PC-3 (cell line): ENCODE measurements around the gene UVSSA. TPM values are rescaled to one million over a fixed set of nuclear protein-coding genes. Genes with fewer than 3 reads are reported as not detected.

ENCODE experiments used
- ATAC-seq: fragments of 200-7000 bp; cut with Tn5 transposase; 2 replicates; pipeline ENCODE4 v1.9.1; 2020; ENCODE audit warnings: mild to moderate bottlenecking, moderate library complexity
- BruUV-seq: library from RNA; stranded (reverse); fragments of 400-500 nt; replicated peaks from 2 replicates; lab custom pipeline; 2021; lab: Mats Ljungman, UMichigan
- CTCF ChIA-PET: fragments of 300-600 bp; sonication (Branson Sonifier 250); formaldehyde crosslinking; loops from one replicate; lab custom pipeline; 2022; ENCODE audit warnings: antibody characterized with exemption; lab: Charles Lee
- POLR2A ChIA-PET: fragments of 300-600 bp; sonication (Branson Sonifier 250); formaldehyde crosslinking; loops from one replicate; lab custom pipeline; 2022; ENCODE audit warnings: antibody characterized with exemption; ENCODE audit not compliant: unreplicated experiment; lab: Charles Lee
- DNase-seq: peaks from one replicate; pipeline ENCODE4 v3.0.0-alpha.2; 2015
- H2AFZ ChIP-seq: fragments of 300-600 bp; sonication (generic); 2 replicates; pipeline ENCODE4 v1.6.0; 2016; ENCODE audit warnings: antibody characterized with exemption, low read length
- H3F3A ChIP-seq: fragments of 300-600 bp; sonication (generic); one replicate; pipeline ENCODE4 v1.6.0; 2017; ENCODE audit warnings: antibody characterized with exemption, low read length, control low read depth, mild to moderate bottlenecking; ENCODE audit not compliant: unreplicated experiment
- H3K27ac ChIP-seq: fragments of 300-600 bp; sonication (generic); 2 replicates; pipeline ENCODE4 v1.5.1; 2016; ENCODE audit warnings: mild to moderate bottlenecking, low read length
- H3K27me3 ChIP-seq: fragments of 300-600 bp; sonication (generic); 2 replicates; pipeline ENCODE4 v1.6.1; 2016; ENCODE audit warnings: low read length, mixed read lengths
- H3K36me3 ChIP-seq: fragments of 300-600 bp; sonication (generic); 2 replicates; pipeline ENCODE4 v1.6.1; 2016; ENCODE audit warnings: low read depth, mixed run types, low read length, mixed read lengths
- H3K4me1 ChIP-seq: fragments of 300-600 bp; sonication (generic); 2 replicates; pipeline ENCODE4 v1.5.1; 2016; ENCODE audit warnings: low read length; ENCODE audit not compliant: insufficient read depth
- H3K4me2 ChIP-seq: fragments of 300-600 bp; sonication (generic); 2 replicates; pipeline ENCODE4 v1.6.0; 2016; ENCODE audit warnings: low read length
- H3K4me3 ChIP-seq: fragments of 300-600 bp; sonication (generic); 2 replicates; pipeline ENCODE4 v1.5.1; 2016; ENCODE audit warnings: mild to moderate bottlenecking, low read length, mixed read lengths
- H3K79me2 ChIP-seq: fragments of 300-600 bp; sonication (generic); 2 replicates; pipeline ENCODE4 v1.6.1; 2017; ENCODE audit warnings: low read length, mixed read lengths
- H3K9ac ChIP-seq: fragments of 300-600 bp; sonication (generic); 2 replicates; pipeline ENCODE4 v1.6.0; 2016; ENCODE audit warnings: mild to moderate bottlenecking, low read length
- H3K9me2 ChIP-seq: fragments of 300-600 bp; sonication (generic); replicated peaks from 2 replicates; pipeline ENCODE4 v1.6.1; 2016; ENCODE audit warnings: mixed run types, low read length, mixed read lengths
- H3K9me3 ChIP-seq: fragments of 300-600 bp; sonication (generic); 2 replicates; pipeline ENCODE4 v1.6.1; 2016; ENCODE audit warnings: low read length, mixed read lengths
- H4K20me1 ChIP-seq: fragments of 300-600 bp; sonication (generic); 2 replicates; pipeline ENCODE4 v1.6.1; 2016; ENCODE audit warnings: low read length, mixed read lengths
- CTCF ChIP-seq: fragments of 300-600 bp; sonication (generic); conservative IDR thresholded peaks from 2 replicates; pipeline ENCODE4 v1.5.1; 2017; ENCODE audit warnings: antibody characterized with exemption, low read depth, mild to moderate bottlenecking, low read length
- EZH2 ChIP-seq: fragments of 300-600 bp; sonication (generic); IDR thresholded peaks from one replicate; pipeline ENCODE4 v1.6.1; 2017; ENCODE audit warnings: antibody characterized with exemption, mild to moderate bottlenecking, low read length; ENCODE audit not compliant: unreplicated experiment
- EZH2phosphoT487 ChIP-seq: fragments of 300-600 bp; sonication (generic); IDR thresholded peaks from 2 replicates; pipeline ENCODE4 v1.6.1; 2018; ENCODE audit warnings: mild to moderate bottlenecking, antibody characterized with exemption, low read length, borderline replicate concordance
- intact Hi-C: fragments of 100-400 bp; cut with micrococcal nuclease; formaldehyde crosslinking; loops from 2 replicates; pipeline ENCODE4 v1.9.0; 2023
- total RNA-seq: library from RNA; depleted of rRNA; stranded (reverse); fragments of >200 nt; gene quantifications from 2 replicates; pipeline ENCODE4 v1.2.3, GENCODE V29; 2014

UVSSA gene
- total RNA-seq, 1 experiment from 2014 or later, result 6.2 TPM

- Histone ChIP-seq H3K27me3 (no peaks in the 10 kb centered on the region), H2AFZ (no peak overlapping the region), H3K9me3 (no peaks in the 10 kb centered on the region), H3K9ac (no peak overlapping the region), H3F3A (no peaks in the 10 kb centered on the region), H3K27ac (no peak overlapping the region), H3K4me1 (0 out of 2 replicates have a peak, but pooled peaks cover 2% of the 10 kb centered on the region), H4K20me1 (no peaks in the 10 kb centered on the region), H3K36me3 (no peaks in the 10 kb centered on the region), H3K4me3 (no peak overlapping the region), H3K79me2 (peaks cover 5% of the 10 kb centered on the region; the same call in 1 of the 2 replicates), H3K4me2 (no peak overlapping the region), H3K9me2 (no peaks in the 10 kb centered on the region)
- ChIA-PET CTCF (no interaction called here), POLR2A (no interaction called here)
- DNase-seq (no peak), ATAC-seq (no peak)
- no TSS peak for BruUV-seq
- intact Hi-C loops, result no loop called here
- TF ChIP-seq EZH2, result no peak
- TF ChIP-seq EZH2phosphoT487, result no peak
- TF ChIP-seq CTCF, result no peak
Measured at GRCh38 chr4:1354136-1354982, 7.4 kb downstream of the UVSSA start.

- Histone ChIP-seq H3K27me3 (no peaks in the 10 kb centered on the region), H4K20me1 (no peaks in the 10 kb centered on the region), H3K79me2 (no peaks in the 10 kb centered on the region), H3K9ac (no peak overlapping the region), H3K4me3 (no peak overlapping the region), H3K9me3 (no peaks in the 10 kb centered on the region), H3K4me2 (no peak overlapping the region), H2AFZ (no peak overlapping the region), H3K27ac (no peak overlapping the region), H3K36me3 (no peaks in the 10 kb centered on the region), H3F3A (no peaks in the 10 kb centered on the region), H3K9me2 (no peaks in the 10 kb centered on the region), H3K4me1 (no peaks in the 10 kb centered on the region)
- ATAC-seq (no peak), DNase-seq (no peak)
- BruUV-seq, result no TSS peak
- intact Hi-C loops, result no loop called here
- TF ChIP-seq EZH2phosphoT487 (no peak), EZH2 (no peak), CTCF (no peak)
- ChIA-PET CTCF (no interaction called here), POLR2A (no interaction called here)
Measured at GRCh38 chr4:1354983-1355275, 7.9 kb downstream of the UVSSA start.

- no peaks in the 10 kb centered on the region for H3F3A ChIP-seq
- no peak overlapping the region for H3K4me3 ChIP-seq
- TF ChIP-seq EZH2 (no peak), CTCF (no peak), EZH2phosphoT487 (no peak)
- no peaks in the 10 kb centered on the region for H3K36me3 ChIP-seq
- H3K9me3 ChIP-seq, result no peaks in the 10 kb centered on the region
- no peaks in the 10 kb centered on the region for H3K79me2 ChIP-seq
- no peak for DNase-seq
- no peak overlapping the region for H3K9ac ChIP-seq
- BruUV-seq, result no TSS peak
- no peaks in the 10 kb centered on the region for H4K20me1 ChIP-seq
- H3K9me2 ChIP-seq, result no peaks in the 10 kb centered on the region
- H3K27me3 ChIP-seq, result no peaks in the 10 kb centered on the region
- H3K27ac ChIP-seq, result no peak overlapping the region
- no peaks in the 10 kb centered on the region for H3K4me1 ChIP-seq
- ChIA-PET POLR2A (no interaction called here), CTCF (no interaction called here)
- no peak overlapping the region for H3K4me2 ChIP-seq
- intact Hi-C loops, result no loop called here
- ATAC-seq, result no peak
- no peak overlapping the region for H2AFZ ChIP-seq
Measured at GRCh38 chr4:1355378-1355777, 8.4 kb downstream of the UVSSA start.
